Right atrium auricular region (tissue), 2 donors: ENCODE measurements around the gene PRRC2A. TPM values are rescaled to one million over a fixed set of nuclear protein-coding genes. Genes with fewer than 3 reads are reported as not detected.

Experiments used
- DNase-seq: peaks from one replicate; pipeline ENCODE4 v3.0.0-alpha.2; 2019; ENCODE audit warnings: low spot score
- H3K27ac ChIP-seq, 2 donors: fragments of 200-600 bp; sonication (generic); 1 replicate in 1 of 2; 2 replicates in 1 of 2; pipeline ENCODE4 v1.5.1; 2016 to 2019
- H3K27me3 ChIP-seq, 2 donors: fragments of 200-600 bp; sonication (generic); one replicate each; pipeline versions ENCODE4 v1.5.1 to v1.6.0; 2017 to 2019
- H3K36me3 ChIP-seq: fragments of 200-600 bp; sonication (generic); one replicate; pipeline ENCODE4 v1.5.1; 2016
- H3K4me1 ChIP-seq, 2 donors: fragments of 200-600 bp; sonication (generic); one replicate each; pipeline versions ENCODE4 v1.5.1 to v1.6.0; 2017 to 2019
- H3K4me3 ChIP-seq, 2 donors: fragments of 200-600 bp; sonication (generic); 1 replicate in 1 of 2; 2 replicates in 1 of 2; pipeline ENCODE4 v1.5.1; 2017 to 2019; ENCODE audit warnings: mild to moderate bottlenecking in 1 of 2, moderate library complexity in 1 of 2
- H3K9me3 ChIP-seq, 2 donors: fragments of 200-600 bp; sonication (generic); one replicate each; pipeline ENCODE4 v1.5.1; 2019
- total RNA-seq, 2 donors: library from RNA; depleted of rRNA; stranded (reverse); fragments of >200 nt; gene quantifications; one replicate each; pipeline ENCODE4 v1.1.0, GENCODE V29; 2016
- TF ChIP-seq, protein P1 (sequence below), 2 donors: fragments of 200-600 bp; sonication (generic); IDR thresholded peaks; one replicate each; pipeline ENCODE4 v1.5.1; 2019; ENCODE audit warnings: antibody characterized with exemption in 2 of 2

Gene PRRC2A
- total RNA-seq, 2 donors from 2014 or later: 61.0 to 96.7 TPM

DNA sequence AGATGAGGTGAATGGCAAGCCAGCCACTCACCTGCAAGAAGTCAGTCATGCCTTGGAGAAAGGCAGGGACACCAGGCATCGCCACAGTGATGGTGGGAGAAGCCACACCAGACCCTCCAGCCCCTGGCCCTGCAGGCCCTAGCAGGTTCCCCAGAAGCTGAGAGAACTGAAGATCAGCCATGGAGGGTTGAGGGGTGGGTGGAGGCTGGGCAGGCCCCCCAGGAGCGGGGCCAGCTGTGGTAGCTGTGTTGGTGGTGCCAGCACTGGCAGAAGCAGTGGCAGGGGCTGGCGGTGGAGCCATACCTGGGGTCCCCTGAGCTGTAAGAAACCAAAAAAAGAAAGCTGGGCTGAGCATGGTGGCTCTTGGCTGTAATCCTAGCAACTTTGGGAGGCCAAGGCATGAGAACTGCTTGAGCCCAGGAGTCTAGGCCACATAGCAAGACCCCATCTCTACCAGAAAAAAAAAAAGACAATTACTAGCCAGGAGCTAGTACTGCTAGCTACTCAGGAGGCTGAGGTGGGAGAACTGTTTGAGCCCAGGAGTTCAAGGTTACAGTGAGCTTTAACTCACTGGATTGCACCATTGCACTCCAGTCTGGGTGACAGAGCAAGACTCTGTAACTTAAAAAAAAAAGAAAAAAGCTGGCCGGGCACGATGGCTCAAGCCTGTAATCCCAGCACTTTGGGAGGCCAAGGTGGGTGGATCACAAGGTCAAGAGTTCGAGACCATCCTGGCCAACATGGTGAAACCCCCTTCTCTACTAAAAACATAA lies 22.5 kb downstream of the PRRC2A start:
- no peak overlapping the region for H3K4me3 ChIP-seq
- H3K36me3 ChIP-seq: peaks cover 100% of the 10 kb centered on the region
- TF ChIP-seq, protein P1, sequence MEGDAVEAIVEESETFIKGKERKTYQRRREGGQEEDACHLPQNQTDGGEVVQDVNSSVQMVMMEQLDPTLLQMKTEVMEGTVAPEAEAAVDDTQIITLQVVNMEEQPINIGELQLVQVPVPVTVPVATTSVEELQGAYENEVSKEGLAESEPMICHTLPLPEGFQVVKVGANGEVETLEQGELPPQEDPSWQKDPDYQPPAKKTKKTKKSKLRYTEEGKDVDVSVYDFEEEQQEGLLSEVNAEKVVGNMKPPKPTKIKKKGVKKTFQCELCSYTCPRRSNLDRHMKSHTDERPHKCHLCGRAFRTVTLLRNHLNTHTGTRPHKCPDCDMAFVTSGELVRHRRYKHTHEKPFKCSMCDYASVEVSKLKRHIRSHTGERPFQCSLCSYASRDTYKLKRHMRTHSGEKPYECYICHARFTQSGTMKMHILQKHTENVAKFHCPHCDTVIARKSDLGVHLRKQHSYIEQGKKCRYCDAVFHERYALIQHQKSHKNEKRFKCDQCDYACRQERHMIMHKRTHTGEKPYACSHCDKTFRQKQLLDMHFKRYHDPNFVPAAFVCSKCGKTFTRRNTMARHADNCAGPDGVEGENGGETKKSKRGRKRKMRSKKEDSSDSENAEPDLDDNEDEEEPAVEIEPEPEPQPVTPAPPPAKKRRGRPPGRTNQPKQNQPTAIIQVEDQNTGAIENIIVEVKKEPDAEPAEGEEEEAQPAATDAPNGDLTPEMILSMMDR (IDR thresholded peaks at IDR 0.05): no peak

DNA sequence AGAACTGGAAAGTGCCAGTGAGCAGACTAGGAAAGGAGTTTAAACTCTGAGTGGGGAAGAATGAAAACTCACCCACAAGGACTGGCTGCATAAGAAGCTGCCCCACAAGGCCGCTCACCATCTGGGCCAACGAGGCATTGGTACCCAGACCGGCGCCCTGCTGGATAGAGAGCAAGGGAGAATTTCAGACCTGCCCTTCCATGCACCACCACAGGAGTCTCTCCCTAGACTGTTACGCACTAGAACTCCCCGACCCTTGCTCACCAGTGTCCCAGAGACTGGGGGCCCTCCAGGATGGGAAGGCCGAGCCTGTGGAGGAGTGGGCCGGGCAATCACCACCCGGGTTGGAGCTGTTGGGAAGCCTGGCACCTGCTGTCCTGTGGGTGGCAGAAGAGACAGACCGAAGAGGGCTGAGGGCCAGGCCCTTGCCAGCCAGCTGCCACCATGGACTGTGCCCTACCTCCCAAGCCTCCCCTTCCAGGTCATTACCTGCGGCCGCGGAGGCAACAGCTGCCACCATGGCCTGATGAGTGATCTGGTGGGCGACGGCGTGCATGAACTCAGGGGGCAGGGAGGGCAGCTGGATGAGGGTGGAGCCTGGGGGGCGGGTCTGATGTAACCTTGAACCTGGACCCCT lies 23.4 kb downstream of the PRRC2A start:
- Histone ChIP-seq H3K27ac (no peak overlapping the region), H3K4me1 (no peaks in the 10 kb centered on the region), H3K9me3 (no peaks in the 10 kb centered on the region), H3K4me3 (no peak overlapping the region), H3K36me3 (peaks cover 100% of the 10 kb centered on the region), H3K27me3 (no peaks in the 10 kb centered on the region)
- DNase-seq: no peak
- TF ChIP-seq, protein P1 (IDR thresholded peaks at IDR 0.05): no peak

More for the DNA sequence above, 22.5 kb downstream of the PRRC2A start:
- H3K9me3 ChIP-seq: no peaks in the 10 kb centered on the region
- H3K27ac ChIP-seq: no peak overlapping the region
- H3K4me1 ChIP-seq: no peaks in the 10 kb centered on the region
- DNase-seq: no peak
- H3K27me3 ChIP-seq: no peaks in the 10 kb centered on the region

DNA sequence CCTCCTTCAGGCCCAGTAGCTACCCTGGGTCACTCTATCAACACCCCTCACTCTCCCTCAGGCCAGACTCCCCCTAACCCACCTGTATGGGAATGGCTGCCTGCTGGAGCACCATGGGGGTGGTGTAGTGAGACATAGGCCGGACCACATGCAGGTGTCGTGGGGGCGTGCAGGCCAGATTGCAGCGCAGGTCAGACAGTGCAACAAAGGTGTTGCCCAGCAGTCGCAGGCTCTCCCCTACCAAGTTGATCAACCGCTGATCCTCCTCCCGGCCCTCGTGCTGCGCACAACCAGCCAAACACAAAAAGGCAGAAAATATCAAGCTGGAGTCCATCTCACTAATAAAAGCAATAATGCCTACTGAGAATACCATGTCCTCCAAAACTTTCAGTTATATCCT lies 24.8 kb downstream of the PRRC2A start:
- H3K27ac ChIP-seq: no peak overlapping the region
- H3K9me3 ChIP-seq: no peaks in the 10 kb centered on the region
- no peaks in the 10 kb centered on the region for H3K27me3 ChIP-seq
- no peak overlapping the region for H3K4me3 ChIP-seq
- DNase-seq: no peak
- H3K36me3 ChIP-seq: peaks cover 100% of the 10 kb centered on the region
- H3K4me1 ChIP-seq: no peaks in the 10 kb centered on the region
- TF ChIP-seq, protein P1 (IDR thresholded peaks at IDR 0.05): no peak

DNA sequence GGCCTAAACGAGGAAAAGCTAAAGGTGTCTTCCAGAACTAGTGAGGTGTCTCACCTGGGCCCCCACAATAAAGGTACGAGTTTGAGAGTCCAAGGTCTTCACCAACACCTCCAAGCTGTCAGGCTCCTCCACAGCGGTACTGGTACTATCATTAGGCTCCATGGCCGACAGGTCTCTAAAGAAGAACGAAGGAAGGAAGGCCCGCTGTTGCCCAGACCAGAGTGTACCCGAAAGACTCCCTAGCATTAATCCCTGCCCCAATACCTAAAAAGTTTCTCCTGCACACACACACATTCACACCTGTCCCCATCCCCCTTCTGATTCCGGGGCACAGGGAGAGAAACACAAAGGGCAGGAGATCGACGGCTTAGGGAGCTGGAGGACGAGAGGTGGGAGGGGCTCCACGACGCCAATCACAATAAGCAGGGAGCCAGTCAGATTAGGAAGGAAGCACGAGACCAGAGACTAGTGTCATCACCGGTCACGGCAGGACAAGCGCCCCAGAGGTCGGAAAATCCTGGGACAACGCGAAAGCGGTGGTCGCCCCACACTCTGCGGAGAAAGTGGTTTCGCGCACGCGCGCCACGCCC lies 31.2 kb downstream of the PRRC2A start:
- peak; percentile 85 for DNase-seq
- TF ChIP-seq, protein P1 (IDR thresholded peaks at IDR 0.05): no peak
- H3K4me1 ChIP-seq: peaks cover 0 to 21% of the 10 kb centered on the region in 2 donors
- peak overlapping the region; percentile 72 to 81 for H3K4me3 ChIP-seq
- peaks cover 43% of the 10 kb centered on the region for H3K36me3 ChIP-seq
- H3K27ac ChIP-seq: peak overlapping the region; percentile 97 to 98
- H3K27me3 ChIP-seq: no peaks in the 10 kb centered on the region
- no peaks in the 10 kb centered on the region for H3K9me3 ChIP-seq

DNA sequence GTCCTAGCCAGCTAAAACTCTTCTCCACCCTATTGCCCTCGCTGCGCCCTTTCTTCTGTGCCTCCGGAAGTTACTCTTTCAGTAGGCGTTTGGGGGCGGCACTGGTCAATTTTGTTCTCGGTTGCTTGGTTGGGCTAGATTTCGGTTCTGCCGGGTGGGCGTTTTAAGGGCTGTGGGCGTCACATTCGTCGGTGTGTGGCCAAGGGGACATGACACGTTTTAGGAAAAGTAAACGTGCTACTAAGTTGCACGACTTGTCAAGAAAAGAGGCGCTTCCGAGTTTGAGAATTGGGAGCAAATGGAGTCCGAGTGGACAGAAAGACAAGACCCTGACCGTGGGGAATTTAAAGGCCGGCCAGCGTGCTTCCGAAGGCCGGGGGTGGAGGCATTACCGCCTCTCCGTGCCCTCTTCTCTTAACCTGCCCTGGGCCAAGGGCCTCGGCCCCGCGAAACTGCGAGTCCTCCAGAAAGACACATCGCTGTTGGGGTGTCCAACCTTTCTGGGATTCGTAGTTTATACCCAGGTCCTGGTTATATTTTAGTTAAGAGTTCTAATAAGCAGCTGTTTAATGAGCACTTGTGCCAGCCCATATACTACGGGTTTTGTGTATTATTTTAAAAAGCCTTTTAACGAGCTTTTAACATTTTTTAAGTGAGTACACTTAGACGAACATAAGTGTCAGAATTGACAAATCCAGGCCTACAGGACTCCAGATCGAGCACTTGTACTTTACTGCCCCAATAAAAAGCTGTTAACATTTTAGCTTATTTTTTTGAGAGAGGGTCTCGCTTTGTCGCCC lies 32.6 kb downstream of the PRRC2A start:
- peak overlapping the region; percentile 97 to 98 for H3K27ac ChIP-seq
- TF ChIP-seq, protein P1 (IDR thresholded peaks at IDR 0.05): peak in 1 of 2 donors; percentile 30
- no peaks in the 10 kb centered on the region for H3K9me3 ChIP-seq
- peaks cover 38% of the 10 kb centered on the region for H3K36me3 ChIP-seq
- peak; percentile 93 for DNase-seq
- H3K4me1 ChIP-seq: peaks cover 0 to 24% of the 10 kb centered on the region in 2 donors
- H3K27me3 ChIP-seq: no peaks in the 10 kb centered on the region
- peak overlapping the region; percentile 72 to 81 for H3K4me3 ChIP-seq
